IMR-90 (cell line): ENCODE data around the gene SLC22A6.

ENCODE experiments used
- POLR2A ChIP-seq: IDR thresholded peaks from 2 replicates; pipeline ENCODE4 v1.6.1; 2012; ENCODE audit warnings: mild to moderate bottlenecking, low read depth, low read length
- RAD21 ChIP-seq: IDR thresholded peaks from 2 replicates; pipeline ENCODE4 v1.6.1; 2012; ENCODE audit warnings: low read length, improper control_type of control experiment
- TF ChIP-seq, protein P1 (sequence below): conservative IDR thresholded peaks from 2 replicates; pipeline ENCODE4 v1.5.1; 2012; ENCODE audit warnings: mild to moderate bottlenecking, low read depth, low read length, improper control_type of control experiment

GRCh38 chr11:63015521-63016215, 30.9 kb upstream of the SLC22A6 start, which contains the start of gene SLC22A8:
- TF ChIP-seq POLR2A, result no peak
- TF ChIP-seq, protein P1, sequence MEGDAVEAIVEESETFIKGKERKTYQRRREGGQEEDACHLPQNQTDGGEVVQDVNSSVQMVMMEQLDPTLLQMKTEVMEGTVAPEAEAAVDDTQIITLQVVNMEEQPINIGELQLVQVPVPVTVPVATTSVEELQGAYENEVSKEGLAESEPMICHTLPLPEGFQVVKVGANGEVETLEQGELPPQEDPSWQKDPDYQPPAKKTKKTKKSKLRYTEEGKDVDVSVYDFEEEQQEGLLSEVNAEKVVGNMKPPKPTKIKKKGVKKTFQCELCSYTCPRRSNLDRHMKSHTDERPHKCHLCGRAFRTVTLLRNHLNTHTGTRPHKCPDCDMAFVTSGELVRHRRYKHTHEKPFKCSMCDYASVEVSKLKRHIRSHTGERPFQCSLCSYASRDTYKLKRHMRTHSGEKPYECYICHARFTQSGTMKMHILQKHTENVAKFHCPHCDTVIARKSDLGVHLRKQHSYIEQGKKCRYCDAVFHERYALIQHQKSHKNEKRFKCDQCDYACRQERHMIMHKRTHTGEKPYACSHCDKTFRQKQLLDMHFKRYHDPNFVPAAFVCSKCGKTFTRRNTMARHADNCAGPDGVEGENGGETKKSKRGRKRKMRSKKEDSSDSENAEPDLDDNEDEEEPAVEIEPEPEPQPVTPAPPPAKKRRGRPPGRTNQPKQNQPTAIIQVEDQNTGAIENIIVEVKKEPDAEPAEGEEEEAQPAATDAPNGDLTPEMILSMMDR, result no peak
- TF ChIP-seq RAD21, result no peak
